Hippocampal formation (tissue), 2 donors: Measurements from ENCODE around the gene DPF1.
A peak's percentile ranks its signal among the peaks of the same experiment; 100 is the strongest.
"Not testable (repeated sequence)": the region's sequence is repeated elsewhere in the genome, so short reads cannot be mapped to it uniquely, and the experiment has no call there.

Source experiments
- DNase-seq, 2 donors: peaks; one replicate each; lab custom pipeline; 2025; lab: John Stamatoyannopoulos, UW

The DPF1 gene

GRCh38 chr19:38224014-38224862 lies at the start of gene DPF1:
Gene DPF1, minus strand, starts transcription at chr19:38224222. Its CDS starts 80 bp downstream, at chr19:38224142.
- peak; percentile 54 to 55 for DNase-seq

GRCh38 chr19:38273499-38273898 lies 49.5 kb upstream of the DPF1 start:
- no peak for DNase-seq

- DNase-seq, result no peak
Measured at GRCh38 chr19:38270587-38271167, 46.7 kb upstream of the DPF1 start.

GRCh38 chr19:38268539-38268938 lies 44.5 kb upstream of the DPF1 start:
- no peak for DNase-seq

GRCh38 chr19:38267761-38268483 lies 43.9 kb upstream of the DPF1 start:
- no peak for DNase-seq

GRCh38 chr19:38266981-38267597 lies 43.1 kb upstream of the DPF1 start:
- DNase-seq, result no peak

GRCh38 chr19:38265921-38266429 lies 42.0 kb upstream of the DPF1 start:
- no peak for DNase-seq

GRCh38 chr19:38265213-38265861 lies 41.3 kb upstream of the DPF1 start:
- DNase-seq, result no peak

GRCh38 chr19:38264486-38265212 lies 40.6 kb upstream of the DPF1 start, which contains the start of gene SPINT2:
Gene SPINT2, plus strand, starts transcription at chr19:38264573. Its CDS starts 320 bp downstream, at chr19:38264893.
- DNase-seq, result peak in 1 of 2 donors; percentile 21

- DNase-seq, result no peak
Measured at GRCh38 chr19:38263689-38264485, 39.9 kb upstream of the DPF1 start.

GRCh38 chr19:38262585-38263268 lies 38.7 kb upstream of the DPF1 start:
- DNase-seq, result no peak

GRCh38 chr19:38261942-38262341 lies 37.9 kb upstream of the DPF1 start:
- DNase-seq, result not testable (repeated sequence)

GRCh38 chr19:38255383-38256014 lies 31.5 kb upstream of the DPF1 start:
- DNase-seq, result peak in 1 of 2 donors; percentile 46

GRCh38 chr19:38253788-38254187 lies 29.8 kb upstream of the DPF1 start:
- DNase-seq, result no peak

- DNase-seq, result peak; percentile 87 to 89
Measured at GRCh38 chr19:38252941-38253691, 29.1 kb upstream of the DPF1 start.

- DNase-seq, result no peak
Measured at GRCh38 chr19:38252385-38252784, 28.4 kb upstream of the DPF1 start.

- peak; percentile 44 to 56 for DNase-seq
Measured at GRCh38 chr19:38251564-38252051, 27.6 kb upstream of the DPF1 start.
